GM12801 (cell line): ENCODE measurements around the gene CTSC.

ENCODE experiments used
- TF ChIP-seq, protein P1 (sequence below): IDR thresholded peaks from one replicate; pipeline ENCODE4 v1.5.1; 2011; ENCODE audit warnings: control low read depth; ENCODE audit not compliant: insufficient read length; ENCODE audit errors: extremely low read depth

The CTSC gene

DNA sequence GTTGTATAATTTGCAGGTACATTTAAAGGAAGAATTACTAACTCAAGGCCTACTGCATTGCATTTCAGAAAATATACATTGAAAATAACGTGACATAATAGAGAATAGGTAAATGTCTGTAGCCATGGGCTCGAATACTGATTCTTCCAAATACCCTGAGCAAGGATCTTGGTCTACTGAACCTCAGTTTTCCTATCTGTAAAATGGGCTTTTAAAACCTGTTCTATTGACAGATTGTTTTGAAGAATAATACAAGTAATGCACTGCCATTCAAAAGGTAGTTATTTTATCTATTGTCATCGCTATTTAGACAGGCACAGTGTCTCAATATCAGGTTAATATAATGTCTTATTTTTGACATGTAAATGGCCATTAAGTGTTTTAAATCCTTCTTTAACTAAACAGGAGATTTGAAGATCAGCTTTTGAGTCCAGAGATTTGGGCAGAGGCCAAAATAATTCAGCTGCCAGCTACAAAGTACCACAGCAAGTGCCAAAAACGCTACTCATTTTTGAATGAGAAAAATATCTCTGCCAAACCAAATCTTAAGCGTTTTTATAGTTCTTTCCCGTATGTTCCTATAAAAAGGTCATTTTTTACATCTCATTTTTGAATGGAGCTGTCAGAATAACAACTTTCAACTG lies 56.7 kb downstream of the CTSC start:
- TF ChIP-seq, protein P1, sequence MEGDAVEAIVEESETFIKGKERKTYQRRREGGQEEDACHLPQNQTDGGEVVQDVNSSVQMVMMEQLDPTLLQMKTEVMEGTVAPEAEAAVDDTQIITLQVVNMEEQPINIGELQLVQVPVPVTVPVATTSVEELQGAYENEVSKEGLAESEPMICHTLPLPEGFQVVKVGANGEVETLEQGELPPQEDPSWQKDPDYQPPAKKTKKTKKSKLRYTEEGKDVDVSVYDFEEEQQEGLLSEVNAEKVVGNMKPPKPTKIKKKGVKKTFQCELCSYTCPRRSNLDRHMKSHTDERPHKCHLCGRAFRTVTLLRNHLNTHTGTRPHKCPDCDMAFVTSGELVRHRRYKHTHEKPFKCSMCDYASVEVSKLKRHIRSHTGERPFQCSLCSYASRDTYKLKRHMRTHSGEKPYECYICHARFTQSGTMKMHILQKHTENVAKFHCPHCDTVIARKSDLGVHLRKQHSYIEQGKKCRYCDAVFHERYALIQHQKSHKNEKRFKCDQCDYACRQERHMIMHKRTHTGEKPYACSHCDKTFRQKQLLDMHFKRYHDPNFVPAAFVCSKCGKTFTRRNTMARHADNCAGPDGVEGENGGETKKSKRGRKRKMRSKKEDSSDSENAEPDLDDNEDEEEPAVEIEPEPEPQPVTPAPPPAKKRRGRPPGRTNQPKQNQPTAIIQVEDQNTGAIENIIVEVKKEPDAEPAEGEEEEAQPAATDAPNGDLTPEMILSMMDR, result no peak

DNA sequence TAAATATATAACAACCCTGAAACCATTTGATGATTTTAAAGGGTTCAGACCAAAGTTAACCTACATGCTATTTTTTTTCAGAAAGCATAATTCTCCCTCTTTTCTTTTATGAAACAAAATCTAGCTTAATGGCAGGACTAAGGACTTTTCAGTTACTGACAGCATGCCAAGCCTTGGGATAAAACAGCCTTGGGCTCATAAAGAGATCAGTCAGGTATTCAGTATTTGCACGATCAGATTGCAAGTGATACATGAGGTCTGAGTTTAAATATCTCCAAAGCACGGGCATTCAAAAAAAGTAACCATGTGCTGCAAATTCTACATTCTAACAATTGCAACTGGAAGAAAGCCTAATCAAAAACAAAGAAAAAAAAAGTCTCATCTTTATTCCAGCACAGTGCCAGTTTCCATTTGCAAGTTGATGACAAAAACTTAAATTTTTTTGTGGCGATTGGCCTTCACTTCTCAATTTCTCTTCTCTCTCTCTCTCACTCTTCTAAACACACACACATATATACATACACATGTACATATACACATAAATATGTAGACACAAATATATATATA lies 60.1 kb downstream of the CTSC start:
- TF ChIP-seq, protein P1, result no peak

DNA sequence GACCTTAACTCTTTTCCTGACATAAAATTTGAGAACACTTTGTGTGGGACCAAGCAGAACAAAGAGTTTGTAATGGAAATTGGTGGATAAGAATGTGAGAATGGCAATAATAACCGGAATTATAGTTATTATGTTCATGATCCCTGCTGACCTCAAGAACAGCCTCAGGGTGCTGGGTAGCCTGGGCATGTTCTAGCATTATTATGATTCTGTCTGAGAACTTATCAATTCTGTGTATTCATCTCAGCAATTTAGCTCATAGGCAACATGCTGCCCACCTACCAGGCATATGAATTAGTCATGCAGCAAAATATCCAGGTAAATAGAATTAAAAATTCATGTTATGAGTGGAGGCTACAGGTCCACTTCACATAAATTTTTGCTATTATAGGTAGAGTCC lies 61.9 kb downstream of the CTSC start:
- TF ChIP-seq, protein P1, result no peak

DNA sequence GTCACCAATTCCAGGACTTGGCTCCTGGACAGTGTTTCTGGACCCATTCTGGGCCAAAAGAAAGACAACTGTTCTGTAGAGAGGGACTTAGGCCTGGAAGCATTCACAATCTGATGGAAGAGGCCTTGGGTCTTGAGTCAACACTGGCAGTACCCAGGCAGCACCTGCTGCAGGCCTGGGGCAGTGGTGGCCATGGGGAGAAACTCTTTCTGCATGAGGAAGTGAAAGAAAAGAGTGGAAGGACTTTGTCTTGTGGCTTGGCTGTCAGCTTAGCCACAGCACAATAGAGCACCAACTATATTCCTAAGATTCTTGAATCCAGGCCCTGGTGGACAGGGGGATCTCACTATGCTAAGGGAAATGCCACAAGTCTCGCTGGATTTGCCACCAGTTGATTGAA lies 70.6 kb downstream of the CTSC start:
- TF ChIP-seq, protein P1, result no peak

DNA sequence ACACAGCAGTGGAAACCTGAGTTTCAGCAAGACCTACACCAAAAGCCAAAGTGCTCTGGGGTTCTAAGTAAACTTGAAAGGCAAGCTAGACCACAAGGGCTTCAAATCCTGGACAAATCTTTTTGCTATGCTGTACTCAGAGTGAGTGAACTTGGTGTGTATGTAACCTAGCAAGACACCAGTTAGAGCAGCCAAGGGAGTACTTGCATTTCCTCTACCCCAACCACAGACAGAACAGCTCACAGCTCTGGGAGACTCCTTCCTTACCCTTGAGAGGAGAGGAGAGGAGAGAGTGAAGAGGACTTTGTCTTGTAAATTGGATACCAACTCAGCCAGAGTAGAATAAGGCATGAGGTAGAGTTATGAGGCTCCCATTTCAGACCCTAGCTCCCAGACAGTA lies 71.4 kb downstream of the CTSC start:
- TF ChIP-seq, protein P1, result no peak

DNA sequence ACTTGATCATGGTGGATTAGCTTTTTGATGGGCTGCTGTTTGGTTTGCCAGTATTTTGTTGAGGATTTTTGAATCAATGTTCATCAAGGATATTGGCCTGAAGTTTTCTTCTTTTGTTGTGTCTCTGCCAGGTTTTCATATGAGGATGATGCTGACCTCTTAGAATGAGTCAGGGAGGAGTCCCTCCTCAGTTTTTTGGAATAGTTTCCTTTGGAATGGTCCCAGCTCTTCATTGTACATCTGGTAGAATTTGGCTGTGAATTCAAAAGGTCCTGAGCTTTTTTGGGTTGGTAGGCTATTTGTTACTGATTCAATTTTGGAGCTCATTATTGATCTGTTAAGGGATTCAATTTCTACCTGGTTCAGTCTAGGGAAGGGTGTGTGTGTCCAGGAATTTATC lies 78.1 kb downstream of the CTSC start:
- TF ChIP-seq, protein P1, result no peak

DNA sequence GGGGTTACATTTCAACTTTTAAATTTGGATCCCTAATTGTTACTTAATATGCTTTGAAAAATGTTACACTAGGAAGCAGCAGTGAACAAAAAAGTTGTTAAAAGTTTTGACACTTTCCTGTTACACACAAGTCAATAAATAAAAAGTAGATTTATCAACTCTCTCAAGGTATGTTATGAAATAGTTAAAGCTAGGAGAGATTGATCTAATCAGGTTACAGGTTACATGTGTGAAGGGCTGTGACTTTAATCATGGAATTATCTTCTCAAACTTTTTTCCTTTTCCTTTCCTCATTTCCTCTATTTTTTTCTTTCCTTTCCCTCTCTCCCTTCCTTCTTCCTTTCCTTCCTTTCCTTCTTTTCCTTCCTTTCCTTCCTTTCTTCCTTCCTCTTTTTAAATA lies 85.3 kb downstream of the CTSC start:
- TF ChIP-seq, protein P1, result no peak
